IPS-NIHi11 (cell line): Measurements from ENCODE around the gene PEX19.

ENCODE experiments used
- DNase-seq: peaks from one replicate; pipeline ENCODE4 v3.0.0; 2012; ENCODE audit warnings: mixed read lengths, low spot score

The PEX19 gene

GRCh38 chr1:160237558-160237957 is 47.4 kb downstream of the PEX19 start:
- no peak for DNase-seq

- DNase-seq = no peak
These were observed 48.1 kb downstream of the PEX19 start for GRCh38 chr1:160236806-160237205.

- no peak for DNase-seq
These were observed 52.0 kb downstream of the PEX19 start for GRCh38 chr1:160232911-160233310.

- DNase-seq = no peak
These were observed 56.5 kb downstream of the PEX19 start for GRCh38 chr1:160228431-160228830.

DNA sequence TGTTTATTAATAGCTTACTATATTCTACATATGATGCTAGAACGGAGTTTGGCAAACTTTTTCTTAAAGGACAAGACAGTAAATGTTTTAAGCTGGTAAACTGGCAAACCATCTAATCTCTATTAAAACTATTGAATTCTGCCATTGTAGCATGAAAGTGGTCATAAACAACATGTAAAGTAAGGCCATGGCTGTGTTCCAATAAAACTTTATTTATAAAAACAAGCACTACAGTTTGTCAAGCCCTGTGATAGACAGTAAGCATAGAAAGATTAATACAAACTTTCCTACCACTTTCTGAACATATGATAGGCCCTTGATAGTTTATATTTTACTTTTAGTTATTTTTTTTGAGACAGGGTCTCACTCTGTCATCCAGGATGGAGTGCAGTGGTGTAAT is 57.4 kb downstream of the PEX19 start:
- no peak for DNase-seq

DNA sequence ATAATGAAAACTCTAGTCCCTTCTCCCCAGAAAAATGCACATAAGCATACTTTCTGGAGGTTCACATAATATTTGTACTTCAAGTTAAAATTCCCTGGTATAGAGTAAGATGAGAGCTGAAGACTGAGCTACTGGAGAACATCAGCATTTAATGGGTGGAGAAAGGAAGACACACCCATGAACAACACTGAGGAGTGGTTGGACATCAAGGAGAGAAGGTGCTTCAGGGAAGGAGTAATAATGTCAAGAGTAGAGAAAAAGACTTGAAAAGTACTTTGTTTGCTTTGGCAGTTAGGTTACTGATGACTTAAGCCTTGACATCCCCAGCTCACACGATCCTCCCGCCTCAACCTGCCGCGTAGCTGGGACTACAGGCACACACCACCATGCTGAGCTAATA is 57.9 kb downstream of the PEX19 start:
- DNase-seq = no peak
